Thyroid gland (tissue), 4 donors: Measurements from ENCODE around the gene FXYD2.

Experiments used
- CTCF ChIP-seq, 6 experiments: fragments of 200-600 bp in 3 of 6; fragments of 450-650 bp in 3 of 6; sonication (generic) in 3 of 6; IDR thresholded peaks; one replicate each; pipeline ENCODE4 v1.5.1; 2016 to 2019; ENCODE audit warnings: antibody characterized with exemption in 6 of 6, mild to moderate bottlenecking in 2 of 6, inconsistent platforms in 1 of 6, moderate library complexity in 1 of 6
- POLR2A ChIP-seq, 2 donors: fragments of 450-650 bp; IDR thresholded peaks; one replicate each; pipeline ENCODE4 v1.6.1; 2017; ENCODE audit warnings: antibody characterized with exemption in 2 of 2, mild to moderate bottlenecking in 2 of 2, moderate library complexity in 1 of 2

- no peak for TF ChIP-seq CTCF (IDR thresholded peaks at IDR 0.05)
- no peak for TF ChIP-seq POLR2A (IDR thresholded peaks at IDR 0.05)
These were observed 31.0 kb downstream of the FXYD2 start for GRCh38 chr11:117793583-117793982.
